IPS DF 19.7 (cell line): ENCODE measurements around the gene SUSD1.
"Not testable (repeated sequence)": the region's sequence is repeated elsewhere in the genome, so short reads cannot be mapped to it uniquely, and the experiment has no call there.

ENCODE experiments used
- DNase-seq: peaks from one replicate; pipeline ENCODE4 v3.0.0-alpha.2; 2013; ENCODE audit warnings: low read depth, low spot score

The SUSD1 gene

DNA sequence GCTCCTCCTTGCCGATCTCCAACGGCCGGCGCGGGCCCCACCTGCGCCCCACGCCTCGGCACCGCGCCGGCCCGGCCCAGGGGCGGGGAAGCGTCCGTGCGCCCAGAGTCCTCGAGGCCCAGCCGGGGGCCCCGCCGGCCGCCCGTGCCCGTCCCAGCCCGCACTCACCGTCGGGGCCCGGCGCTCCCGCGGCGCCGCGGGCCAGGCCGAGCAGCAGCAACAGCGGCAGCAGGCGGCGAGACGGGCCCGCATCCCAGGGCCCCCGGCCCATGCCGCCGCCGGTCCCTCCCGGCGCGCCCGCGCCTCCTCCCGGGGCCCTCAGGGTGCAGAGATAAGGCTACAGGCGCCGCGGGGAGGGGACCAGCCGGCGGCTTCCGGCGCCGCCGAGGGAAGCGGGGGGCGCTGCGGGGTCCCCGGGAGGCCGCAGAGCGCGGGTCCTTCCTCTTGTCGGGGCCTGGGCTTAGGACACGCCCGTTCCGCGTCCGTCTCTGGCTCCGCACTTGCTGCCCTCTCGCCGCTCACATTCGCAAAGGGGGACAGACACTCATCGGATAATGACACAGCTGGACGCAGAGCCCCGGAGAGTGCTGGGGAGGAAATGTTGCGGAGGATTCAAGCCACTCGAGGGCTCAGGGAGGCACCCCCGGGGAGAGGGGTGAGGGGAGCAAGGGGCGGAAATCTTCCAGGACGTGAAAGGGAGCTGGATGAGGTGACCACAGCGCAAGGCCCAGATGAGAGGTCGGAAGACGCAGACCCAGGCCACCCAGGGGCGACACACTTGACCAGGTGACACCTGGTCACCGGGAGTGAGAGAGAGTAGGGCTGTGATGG, at the start of gene SUSD1:
Gene SUSD1, minus strand, starts transcription at position 333 of the 831 bp plus-strand sequence. Its CDS starts 62 bp downstream, at position 271.
- DNase-seq = no peak

DNA sequence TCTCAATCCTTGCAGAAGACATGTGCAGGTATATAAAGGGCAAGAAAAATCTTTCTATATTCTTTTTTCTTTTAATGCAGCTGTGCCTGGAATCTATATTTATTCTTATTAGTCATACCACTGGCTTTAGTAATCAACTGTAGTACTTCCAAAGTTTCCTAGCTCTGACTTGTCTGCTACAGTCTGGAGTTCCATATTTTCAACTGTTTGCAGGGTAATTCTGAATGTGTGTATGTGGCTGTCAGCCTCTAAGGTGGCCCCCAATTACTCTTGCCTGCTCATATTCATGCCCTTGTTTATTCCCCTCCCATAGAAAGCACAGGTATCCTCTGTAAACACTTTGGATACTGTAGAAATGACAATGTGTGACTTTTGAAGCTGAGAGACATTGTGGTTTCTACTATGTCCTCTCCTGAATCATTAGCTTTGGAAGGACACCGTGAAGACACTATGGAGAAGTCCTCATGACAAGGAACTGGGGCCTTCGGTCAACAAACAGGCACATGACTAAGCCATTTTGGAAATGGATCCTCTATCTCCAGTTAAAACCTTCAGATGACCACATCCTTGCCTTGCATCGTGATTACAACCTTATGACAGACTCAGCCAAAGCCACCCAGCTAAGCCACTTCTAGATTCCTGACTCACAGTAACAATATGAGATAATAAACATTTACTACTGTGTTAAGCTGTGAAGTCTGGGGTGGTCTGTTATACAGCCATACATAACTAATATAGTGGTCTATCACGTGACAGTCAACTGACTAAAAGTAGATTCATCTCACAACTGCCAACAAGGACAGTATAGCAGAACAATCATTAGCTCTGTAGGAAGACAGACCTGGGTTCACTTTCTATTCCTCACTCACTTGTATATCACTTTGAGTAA, 49.5 kb upstream of the SUSD1 start:
- DNase-seq = no peak

DNA sequence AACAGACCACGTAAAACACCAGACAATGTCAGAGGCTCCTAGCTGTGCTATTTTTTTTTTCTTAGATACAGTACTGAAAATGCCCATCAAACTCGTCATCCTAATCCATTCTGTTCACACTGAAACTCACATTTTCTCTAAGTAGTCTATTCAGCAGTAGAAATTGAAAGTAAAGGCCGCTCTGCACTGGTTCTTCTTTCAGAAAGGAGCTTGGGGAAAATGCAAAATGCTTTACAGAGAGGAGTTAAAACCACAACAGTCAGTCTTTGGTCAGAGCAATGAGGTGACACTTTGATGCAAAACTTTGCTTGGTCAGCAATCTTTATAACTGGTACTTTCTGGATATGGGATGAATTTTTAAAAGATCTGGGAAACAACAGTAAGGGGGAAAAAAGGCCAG, 43.8 kb upstream of the SUSD1 start:
- no peak for DNase-seq

DNA sequence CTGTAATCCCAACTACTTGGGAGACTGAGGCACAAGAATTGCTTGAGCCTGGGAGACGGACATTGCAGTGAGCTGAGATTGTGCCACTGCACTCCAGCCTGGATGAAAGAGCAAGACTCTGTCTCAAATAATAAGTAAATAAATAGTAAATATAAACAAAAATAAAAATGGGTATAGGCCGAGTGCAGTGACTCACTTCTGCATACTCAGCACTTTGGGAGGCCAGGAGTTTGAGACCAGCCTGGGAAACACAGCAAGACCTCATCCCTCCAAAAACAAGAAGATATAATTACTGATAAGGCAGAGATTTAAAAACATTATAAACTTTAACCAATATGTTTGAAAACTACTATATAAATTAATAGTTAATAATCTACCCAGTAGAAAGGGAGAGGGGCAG, 37.8 kb upstream of the SUSD1 start:
- no peak for DNase-seq

DNA sequence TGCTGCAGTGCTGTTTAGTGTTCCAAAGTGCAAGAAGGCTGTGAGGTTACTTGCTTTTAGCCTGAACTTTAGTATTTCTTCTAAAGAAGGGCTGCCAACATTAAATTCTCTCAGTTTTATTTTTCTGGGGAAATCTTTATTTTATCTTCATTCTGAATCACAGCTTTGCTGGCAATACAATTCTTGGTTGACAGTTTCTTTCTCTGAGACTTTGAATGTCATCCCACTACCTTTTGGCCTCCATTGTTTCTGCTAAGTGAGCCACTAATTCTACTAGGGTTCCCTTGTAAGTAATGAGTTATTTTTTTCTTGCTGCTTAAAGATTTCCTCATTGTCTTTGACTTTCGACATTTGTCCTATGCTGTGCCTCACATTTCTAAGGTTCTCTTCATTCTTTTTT, 32.4 kb upstream of the SUSD1 start:
- DNase-seq = no peak

DNA sequence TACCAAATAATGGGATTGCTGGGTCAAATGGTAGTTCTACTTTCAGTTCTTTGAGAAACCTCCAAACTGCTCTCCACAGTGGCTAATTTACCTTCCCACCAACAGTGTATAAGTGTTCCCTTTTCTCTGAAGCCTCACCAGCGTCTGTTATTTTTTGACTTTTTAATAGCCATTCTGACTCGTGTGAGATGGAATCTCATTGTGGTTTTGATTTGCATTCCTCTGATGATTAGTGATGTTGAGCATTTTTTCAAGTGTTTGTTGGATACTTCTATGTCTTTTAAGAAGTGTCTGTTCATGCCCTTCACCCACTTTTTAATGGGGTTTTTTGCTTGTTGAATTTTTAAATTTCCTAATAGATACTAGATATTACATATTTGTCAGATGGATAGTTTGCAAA, 28.4 kb upstream of the SUSD1 start:
- no peak for DNase-seq

DNA sequence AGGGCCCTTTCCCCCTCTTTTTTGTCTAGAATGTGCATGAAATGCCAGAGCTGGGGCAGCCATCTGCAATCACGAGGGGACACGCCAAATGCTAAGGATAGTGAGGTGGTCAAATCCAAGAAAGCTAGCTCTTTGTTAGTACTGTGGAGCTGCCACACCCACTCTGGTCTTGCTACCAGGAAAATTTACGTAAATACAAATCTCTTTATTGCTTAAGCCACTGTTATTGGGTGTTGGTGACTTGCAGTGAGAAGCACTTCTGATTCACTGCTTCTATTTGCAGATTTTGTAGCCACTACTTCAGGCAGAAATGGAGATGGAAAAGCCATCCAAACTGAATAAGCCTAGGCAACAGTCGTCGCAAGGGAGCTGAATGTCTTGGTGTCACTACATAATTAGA, 25.6 kb upstream of the SUSD1 start:
- no peak for DNase-seq

DNA sequence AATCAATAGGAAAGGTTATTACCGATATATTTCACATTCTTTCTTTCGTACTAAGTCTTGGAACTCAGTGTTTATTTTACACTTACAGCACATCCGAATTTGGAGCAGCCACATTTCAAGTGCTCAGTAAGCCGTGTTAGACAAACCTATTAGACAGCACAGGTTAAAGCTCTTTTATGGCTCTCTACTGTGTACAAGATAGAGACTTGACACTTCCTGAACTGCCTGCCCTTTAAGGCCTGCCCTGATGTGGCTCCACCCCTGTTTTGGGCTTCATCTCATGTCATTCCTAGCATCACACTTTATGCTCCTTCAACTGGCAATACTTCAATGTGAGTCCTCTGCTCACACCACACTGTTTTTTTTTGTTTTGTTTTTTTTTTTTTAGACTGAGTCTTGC, 23.5 kb upstream of the SUSD1 start:
- DNase-seq = no peak

DNA sequence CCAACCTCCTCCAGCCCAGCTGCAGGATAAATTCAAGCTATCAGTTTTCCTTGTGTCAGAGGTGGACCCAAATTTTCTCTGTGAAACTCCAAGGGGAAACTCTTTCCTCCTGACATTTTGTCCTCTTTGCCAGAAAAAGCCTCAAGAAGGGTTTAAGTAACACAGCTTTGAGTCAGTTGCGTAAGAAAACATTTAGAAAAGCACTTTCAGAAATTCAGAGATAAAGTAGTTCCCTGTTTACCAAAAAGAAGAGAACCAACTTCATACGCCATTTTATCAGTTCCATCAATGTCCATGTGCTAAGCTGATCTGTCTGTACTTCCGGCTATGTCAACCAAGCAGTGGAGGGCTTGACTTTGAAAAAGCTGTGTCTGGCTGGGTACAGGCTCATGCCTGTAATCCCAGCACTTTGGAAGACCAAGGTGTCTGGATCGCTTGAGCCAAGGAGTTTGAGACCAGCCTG, 19.9 kb upstream of the SUSD1 start:
- no peak for DNase-seq

DNA sequence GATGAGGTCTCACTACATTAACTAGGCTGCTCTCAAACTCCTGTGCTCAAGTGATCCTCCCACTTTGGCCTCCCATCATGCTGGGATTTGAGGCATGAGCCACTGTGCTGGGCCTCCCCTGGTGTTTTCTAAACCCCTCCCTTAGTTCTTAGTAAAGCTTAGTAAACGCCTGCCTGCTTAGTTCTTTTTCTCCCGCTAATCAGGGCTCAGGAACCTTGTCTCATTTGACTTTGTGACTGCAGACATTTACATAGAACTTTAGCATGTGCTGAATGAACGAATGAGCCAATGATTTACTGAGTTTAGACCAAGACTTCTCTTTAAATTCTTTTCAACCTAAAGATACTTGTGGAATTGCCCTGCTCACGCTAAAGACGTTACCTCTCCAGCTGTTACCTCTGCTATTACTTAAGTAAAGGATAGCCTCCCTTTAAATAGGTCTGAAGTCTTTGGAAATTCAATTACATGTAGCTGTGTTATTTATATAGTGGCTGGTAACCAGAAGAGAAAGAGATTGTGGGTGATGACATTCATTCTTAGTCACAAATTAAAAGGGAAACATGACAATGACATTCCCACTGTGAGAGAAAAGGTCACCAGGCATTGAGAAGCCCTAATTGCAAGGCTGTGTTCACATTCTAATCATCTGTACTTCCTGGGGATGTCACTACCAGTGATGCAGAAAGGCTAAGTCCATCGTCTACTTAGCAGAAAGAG, 18.6 kb upstream of the SUSD1 start:
- DNase-seq = no peak

DNA sequence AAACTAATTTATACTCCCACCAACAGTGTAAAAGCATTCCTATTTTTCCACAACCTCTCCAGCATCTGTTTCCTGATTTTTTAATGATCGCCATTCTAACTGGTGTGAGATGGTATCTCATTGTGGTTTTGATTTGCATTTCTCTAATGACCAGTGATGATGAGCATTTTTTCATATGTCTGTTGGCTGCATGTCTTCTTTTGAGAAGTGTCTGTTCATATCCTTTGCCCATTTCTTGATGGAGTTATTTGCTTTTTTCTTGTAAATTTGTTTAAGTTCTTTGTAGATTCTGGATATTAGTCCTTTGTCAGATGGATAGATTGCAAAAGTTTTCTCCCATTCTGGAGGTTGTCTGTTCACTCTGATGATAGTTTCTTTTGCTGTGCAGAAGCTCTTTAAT, 15.2 kb upstream of the SUSD1 start:
- DNase-seq = not testable (repeated sequence)

DNA sequence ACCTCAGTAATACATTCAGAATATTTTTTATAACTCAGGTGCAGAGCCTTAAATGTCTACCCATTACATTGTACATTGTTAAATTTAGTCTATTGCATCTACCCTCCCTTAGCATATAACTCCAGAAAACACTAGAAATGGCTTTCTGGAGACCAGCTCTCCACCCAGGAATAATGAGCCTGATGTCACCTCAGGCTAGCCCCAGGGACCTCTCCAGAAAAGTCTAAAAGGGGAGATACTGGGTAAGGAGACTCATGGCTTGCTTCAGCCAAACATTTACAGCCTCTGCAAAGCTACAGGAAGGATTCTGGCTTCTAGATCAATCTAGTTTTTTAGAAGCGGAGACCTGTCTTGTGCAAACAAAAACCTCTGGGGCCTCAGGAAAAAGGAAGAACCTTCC, 13.8 kb upstream of the SUSD1 start:
- no peak for DNase-seq

DNA sequence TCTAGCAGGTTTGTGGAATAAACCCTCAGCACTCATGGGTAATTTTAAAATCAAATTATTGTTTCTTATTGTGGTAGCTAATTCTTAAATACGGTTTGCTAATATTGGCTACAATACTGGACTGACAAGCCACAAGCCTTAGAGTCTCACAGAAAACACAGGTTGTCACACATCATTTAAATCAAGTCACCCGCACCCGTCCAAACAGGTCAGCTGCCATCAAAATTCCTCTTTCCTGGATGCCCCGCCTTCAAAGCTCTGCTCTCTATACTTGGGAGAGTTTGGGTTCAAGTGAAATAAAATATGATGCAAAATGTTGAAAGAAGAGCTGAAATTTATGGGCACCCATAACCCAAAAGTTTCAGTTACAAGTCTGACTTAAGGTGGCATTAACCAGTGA, 12.3 kb upstream of the SUSD1 start:
- DNase-seq = no peak

DNA sequence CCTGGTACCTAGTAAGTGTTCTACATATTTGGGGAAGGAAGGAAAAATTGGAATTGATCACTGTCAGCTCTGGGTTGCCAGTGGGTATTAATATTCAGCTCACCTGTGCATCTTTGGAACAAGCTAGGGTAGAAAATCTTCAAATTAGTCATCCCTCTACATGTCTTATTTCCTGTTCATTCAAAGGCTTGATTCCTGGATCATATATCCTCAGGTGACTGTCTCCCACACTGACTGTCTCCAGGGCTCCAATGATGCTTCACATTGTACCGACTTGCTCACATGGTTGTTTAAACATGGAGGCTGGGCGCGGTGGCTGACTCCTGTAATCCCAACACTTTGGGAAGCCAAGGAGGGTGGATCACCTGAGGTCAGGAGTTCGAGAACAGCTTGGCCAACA, 11.6 kb upstream of the SUSD1 start:
- no peak for DNase-seq

DNA sequence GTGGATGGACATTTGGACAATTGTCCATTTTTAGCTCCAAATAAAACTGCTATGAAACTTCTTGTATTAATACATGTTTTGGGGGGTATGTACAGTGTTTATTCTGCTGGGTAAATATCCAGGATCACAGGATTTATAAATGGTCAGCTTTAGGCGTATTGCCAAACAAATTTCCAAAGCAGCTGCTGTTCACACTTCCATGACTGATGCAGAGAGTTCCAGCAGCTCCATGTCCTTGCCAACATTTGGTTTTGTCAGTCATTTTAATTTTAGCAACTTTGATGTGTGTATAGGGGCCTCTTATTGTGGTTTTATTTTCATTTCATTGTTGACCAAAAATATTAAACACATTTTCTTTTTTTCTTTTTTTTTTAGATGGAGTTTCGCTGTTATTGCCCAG, 9.8 kb upstream of the SUSD1 start:
- no peak for DNase-seq

DNA sequence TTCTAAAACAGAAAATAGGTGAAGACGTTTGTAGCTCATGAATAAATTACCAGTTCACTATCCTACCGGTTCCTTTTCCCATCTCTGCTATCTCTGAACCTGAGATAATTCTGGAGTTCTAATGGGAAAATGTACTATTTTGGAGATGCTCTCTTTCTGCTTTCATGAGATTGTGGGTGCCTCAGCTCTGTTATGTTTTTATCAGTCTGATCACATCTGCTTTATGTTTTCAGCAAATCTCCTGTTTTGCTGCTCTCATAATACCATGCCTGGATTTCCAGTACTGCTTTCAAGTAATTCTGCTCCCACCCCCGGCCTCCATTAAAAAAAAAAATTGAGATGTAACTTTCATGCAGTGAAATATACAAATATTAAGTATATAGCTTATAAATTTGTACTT, 9.1 kb upstream of the SUSD1 start:
- DNase-seq = no peak

DNA sequence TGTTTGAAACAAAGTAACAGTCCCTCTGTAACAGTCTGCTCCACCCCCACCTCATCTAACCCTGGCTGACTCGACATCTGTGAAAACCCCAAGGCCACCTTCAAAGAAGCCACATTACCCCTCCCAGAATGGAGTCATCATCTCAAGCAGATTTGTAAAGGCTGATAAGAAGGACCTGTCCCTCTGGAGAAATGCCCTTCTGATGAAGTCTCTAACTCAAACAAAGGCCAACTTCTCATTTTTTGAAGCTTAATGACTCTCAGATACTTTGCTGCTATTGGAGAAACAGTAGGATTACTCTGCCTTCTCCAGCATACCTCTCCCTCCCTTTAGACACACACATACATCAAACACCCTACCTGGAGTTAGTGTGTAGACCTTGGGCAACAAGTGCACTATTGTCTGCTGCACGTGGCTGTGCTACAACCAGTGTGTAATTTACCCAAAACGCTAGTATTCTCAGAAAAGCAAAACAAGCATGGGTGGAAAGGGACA, 5.3 kb upstream of the SUSD1 start:
- no peak for DNase-seq

DNA sequence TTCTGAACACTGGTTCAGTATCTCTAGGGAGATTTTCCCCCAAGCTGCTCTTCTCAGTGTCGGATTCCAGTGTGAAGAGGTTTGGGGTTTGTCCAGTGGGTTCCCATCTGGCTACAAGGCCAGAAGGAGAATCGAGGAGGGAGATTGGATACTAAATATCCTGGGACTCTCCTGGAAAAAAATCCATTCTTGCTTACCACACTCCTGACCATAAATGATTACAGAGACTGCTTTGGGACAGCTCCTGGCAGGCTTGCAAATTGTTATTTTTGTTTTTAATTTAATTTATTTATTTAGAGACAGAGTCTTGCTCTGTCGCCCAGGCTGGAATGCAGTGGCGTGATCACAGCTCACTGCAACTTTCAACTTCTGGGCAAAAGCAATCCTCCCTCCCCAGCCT, 4.7 kb upstream of the SUSD1 start:
- DNase-seq = no peak

DNA sequence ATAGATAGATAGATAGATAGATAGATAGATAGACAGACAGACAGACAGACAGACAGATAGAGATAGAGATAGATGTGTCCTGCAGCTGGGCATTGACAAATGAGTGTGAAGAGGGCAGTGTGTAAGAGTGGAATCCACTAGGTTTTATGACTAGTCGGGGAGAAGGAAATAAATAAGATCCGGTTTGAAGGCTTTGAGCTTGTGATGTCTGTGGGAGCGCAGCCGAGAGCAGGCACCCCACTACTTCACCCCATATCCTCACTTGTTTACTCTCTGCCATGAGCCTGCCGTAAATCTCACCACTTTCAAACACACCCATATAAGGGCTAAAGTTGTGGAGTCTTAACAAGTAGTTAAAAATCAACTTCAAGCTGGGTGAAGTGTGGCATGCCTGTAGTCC, 1.4 kb upstream of the SUSD1 start:
- DNase-seq = no peak

DNA sequence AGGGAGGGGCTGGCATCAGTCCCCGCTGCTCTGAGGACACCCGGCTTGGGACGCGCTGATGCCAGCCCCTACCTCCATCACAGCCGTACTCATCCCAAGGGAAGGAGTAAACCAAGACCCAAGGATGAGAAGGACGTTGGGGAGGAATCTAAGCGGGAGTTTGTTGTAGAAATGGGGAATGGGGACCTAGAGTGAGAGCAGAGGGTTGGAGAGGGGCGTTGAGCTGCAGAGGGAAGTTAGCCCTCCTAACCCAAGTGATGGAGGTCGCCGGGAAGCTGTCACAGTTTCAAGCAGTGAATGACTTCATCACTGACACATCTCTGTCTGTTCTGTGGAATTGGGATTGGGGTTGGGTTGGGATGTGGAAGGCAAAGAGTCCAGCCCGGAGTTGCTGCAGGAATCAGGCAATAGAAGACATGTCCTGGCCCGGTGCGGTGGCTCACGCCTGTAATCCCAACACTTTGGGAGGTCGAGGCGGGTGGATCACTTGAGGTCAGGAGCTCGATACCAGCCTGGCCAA, 759 bp upstream of the SUSD1 start:
- DNase-seq = no peak

DNA sequence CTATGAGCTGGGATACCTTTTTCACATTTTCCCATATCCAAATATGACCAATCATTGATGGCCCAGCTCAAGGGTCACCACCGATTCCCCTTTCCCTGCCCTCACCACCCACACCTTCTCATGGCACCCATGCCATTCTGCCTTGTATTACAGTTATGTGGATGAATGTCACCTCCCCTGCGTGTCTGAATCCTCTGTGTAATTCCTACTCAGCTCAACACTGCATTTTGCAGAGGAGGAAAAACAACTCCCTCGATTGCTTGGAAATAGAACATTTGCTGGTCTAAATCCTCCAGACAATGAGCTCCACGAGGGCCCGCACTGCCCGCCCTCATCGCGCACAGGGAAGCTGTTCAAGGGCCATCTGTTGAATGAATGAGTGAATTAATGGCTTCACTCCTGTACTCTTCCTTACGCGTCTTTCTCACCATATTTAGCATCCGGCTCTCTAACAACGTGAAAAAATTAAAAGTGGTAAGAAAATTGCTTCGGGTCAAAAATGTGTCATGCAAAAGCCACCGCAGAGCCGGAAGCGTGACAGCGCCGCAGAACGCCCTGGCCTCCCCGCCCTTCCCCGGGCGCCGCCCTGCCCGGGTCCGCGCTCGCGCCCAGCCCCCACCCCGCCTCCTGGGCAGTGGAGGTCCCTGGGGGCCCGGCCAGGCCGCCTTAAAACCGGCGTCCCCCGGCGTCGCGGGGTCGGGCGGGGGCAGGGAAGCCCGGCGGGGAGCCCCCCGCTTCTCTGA, 704 bp downstream of the SUSD1 start:
- no peak for DNase-seq
